H1 (cell line): ENCODE measurements around the gene ATAT1. TPM values are rescaled to one million over a fixed set of nuclear protein-coding genes. Genes with fewer than 3 reads are reported as not detected.

Experiments
- CTBP2 ChIP-seq: IDR thresholded peaks from 2 replicates; pipeline ENCODE4 v1.7.0; 2011; ENCODE audit warnings: borderline replicate concordance, mild to moderate bottlenecking, moderate library complexity, mixed read lengths, low read length; ENCODE audit not compliant: insufficient read depth, insufficient read length
- CTCF ChIP-seq, 3 experiments: IDR thresholded peaks; 1 replicate in 2 of 3; 2 replicates in 1 of 3; pipeline versions ENCODE4 v1.5.1 to v1.6.1; 2011; ENCODE audit warnings: low read length in 3 of 3, mild to moderate bottlenecking in 3 of 3, inconsistent platforms in 2 of 3, low read depth in 1 of 3, moderate library complexity in 1 of 3; ENCODE audit not compliant: insufficient read depth in 1 of 3; ENCODE audit errors: control extremely low read depth in 1 of 3
- NRF1 ChIP-seq: IDR thresholded peaks from 2 replicates; pipeline ENCODE4 v1.6.1; 2011; ENCODE audit warnings: mild to moderate bottlenecking, low read depth, low read length, improper control_type of control experiment
- POLR2AphosphoS5 ChIP-seq: IDR thresholded peaks from 2 replicates; pipeline ENCODE4 v1.6.1; 2011; ENCODE audit warnings: low read depth, low read length
- SP4 ChIP-seq: IDR thresholded peaks from 2 replicates; pipeline ENCODE4 v1.6.1; 2012; ENCODE audit warnings: low read length, inconsistent platforms
- polyA plus RNA-seq, 7 experiments: library from polyadenylated mRNA; depleted of rRNA in 3 of 7; stranded (reverse) in 5 of 7; unstranded in 2 of 7; fragments of >200 nt in 5 of 7; fragments of 200-250 nt in 2 of 7; gene quantifications; 1 replicate in 5 of 7; 2 replicates in 1 of 7; 4 replicates in 1 of 7; pipeline versions ENCODE4 v1.2.1 to v1.2.3, GENCODE V29; 2011 to 2013; ENCODE audit warnings: missing spikeins in 2 of 7, mixed read lengths in 2 of 7
- total RNA-seq: library from RNA; stranded (reverse); fragmentation: NEBNext Ultra II Directional; extraction: Animal tissue kit (Norgen Biotek cat#: 25700); gene quantifications from 2 replicates; pipeline ENCODE4 v1.2.1, GENCODE V29; 2021

The ATAT1 gene
- total and polyA plus RNA-seq, 2 of the 8 experiments (the other 6 are each of a cell fraction or from before 2014, with no cell fraction given): 14.4 to 14.6 TPM

GRCh38 chr6:30598912-30599624 is 27.6 kb upstream of the ATAT1 start (continued):
- TF ChIP-seq SP4 (no peak), CTBP2 (no peak), CTCF (IDR thresholded peaks at IDR 0.05; ENCODE audit: control extremely low read depth in 1 of 3, insufficient read depth in 1 of 3, low read depth in 1 of 3, low read length in 3 of 3) (no peak), NRF1 (no peak), POLR2AphosphoS5 (peak; percentile 70)
- TF ChIP-seq, all 59 proteins: peak for 2
